HepG2 (cell line): ENCODE data around the gene SUSD3. TPM values are rescaled to one million over a fixed set of nuclear protein-coding genes. Genes with fewer than 3 reads are reported as not detected.
A peak's percentile ranks its signal among the peaks of the same experiment; 100 is the strongest.

Experiments
- ATF2 ChIP-seq: sonication (generic); formaldehyde crosslinking; IDR thresholded peaks from 2 replicates; pipeline ENCODE4 v1.4.0; 2020; ENCODE audit warnings: missing genetic modification reagents
- BHLHE40 ChIP-seq: IDR thresholded peaks from 2 replicates; pipeline ENCODE4 v1.6.1; 2011; ENCODE audit warnings: low read length, improper control_type of control experiment
- DNMT3B ChIP-seq: conservative IDR thresholded peaks from 2 replicates; pipeline ENCODE4 v1.6.1; 2016; ENCODE audit warnings: missing biosample characterization, control low read depth
- EEA1 ChIP-seq: sonication (generic); formaldehyde crosslinking; IDR thresholded peaks from 2 replicates; pipeline ENCODE4 v1.5.1; 2020; ENCODE audit warnings: mild to moderate bottlenecking, missing genetic modification reagents, borderline replicate concordance
- EP300 ChIP-seq, 3 experiments: sonication (generic) in 1 of 3; formaldehyde crosslinking in 1 of 3; IDR thresholded peaks; 2 replicates each; pipeline versions ENCODE4 v1.5.1 to v1.6.1; 2011 to 2020; ENCODE audit warnings: low read depth in 2 of 3, low read length in 2 of 3, borderline replicate concordance in 1 of 3, improper control_type of control experiment in 1 of 3, mild to moderate bottlenecking in 1 of 3, missing genetic modification reagents in 1 of 3, moderate library complexity in 1 of 3
- HNF4G ChIP-seq, 2 experiments: sonication (generic) in 1 of 2; formaldehyde crosslinking in 1 of 2; IDR thresholded peaks; 2 replicates each; pipeline versions ENCODE4 v1.4.0 to v1.6.1; 2011 to 2020; ENCODE audit warnings: borderline replicate concordance in 2 of 2, low read depth in 2 of 2, mild to moderate bottlenecking in 2 of 2, low read length in 1 of 2, missing genetic modification reagents in 1 of 2, moderate library complexity in 1 of 2
- HNRNPL ChIP-seq: fragments of 200-400 bp; formaldehyde crosslinking; IDR thresholded peaks from 2 replicates; pipeline ENCODE4 v1.6.1; 2017; ENCODE audit warnings: mild to moderate bottlenecking, low read depth, low read length
- MLXIP ChIP-seq: sonication (generic); formaldehyde crosslinking; IDR thresholded peaks from 2 replicates; pipeline ENCODE4 v1.9.0; 2021; ENCODE audit warnings: missing genetic modification reagents, borderline replicate concordance
- NKX3-1 ChIP-seq: sonication (generic); formaldehyde crosslinking; IDR thresholded peaks from 2 replicates; pipeline ENCODE4 v1.5.0; 2020; ENCODE audit warnings: missing genetic modification reagents
- PTBP1 ChIP-seq: fragments of 200-400 bp; formaldehyde crosslinking; IDR thresholded peaks from 2 replicates; pipeline ENCODE4 v1.6.1; 2018; ENCODE audit warnings: low read length, low read depth; ENCODE audit not compliant: poor library complexity, severe bottlenecking
- THAP9 ChIP-seq: sonication (generic); formaldehyde crosslinking; IDR thresholded peaks from 2 replicates; pipeline ENCODE4; 2020; ENCODE audit warnings: missing genetic modification reagents, mild to moderate bottlenecking, borderline replicate concordance
- TOPORS ChIP-seq: sonication (generic); formaldehyde crosslinking; IDR thresholded peaks from 2 replicates; pipeline ENCODE4 v1.8.0; 2023; ENCODE audit warnings: mild to moderate bottlenecking, missing genetic modification reagents
- YEATS4 ChIP-seq: sonication (generic); formaldehyde crosslinking; IDR thresholded peaks from 2 replicates; pipeline ENCODE4 v1.4.0; 2020; ENCODE audit warnings: missing genetic modification reagents, borderline replicate concordance
- ZNF180 ChIP-seq: sonication (generic); formaldehyde crosslinking; IDR thresholded peaks from 2 replicates; pipeline ENCODE4 v1.4.0; 2020; ENCODE audit warnings: low read depth, missing genetic modification reagents, borderline replicate concordance
- ZNF691 ChIP-seq: sonication (generic); formaldehyde crosslinking; IDR thresholded peaks from 2 replicates; pipeline ENCODE4 v1.4.0; 2020; ENCODE audit warnings: missing genetic modification reagents, low read depth, mild to moderate bottlenecking, borderline replicate concordance
- ZNF816 ChIP-seq: sonication (generic); formaldehyde crosslinking; IDR thresholded peaks from 2 replicates; pipeline ENCODE4 v1.8.0; 2022; ENCODE audit warnings: missing genetic modification reagents, mild to moderate bottlenecking, borderline replicate concordance
- polyA plus RNA-seq, 8 experiments: library from polyadenylated mRNA; depleted of rRNA in 3 of 8; stranded (reverse) in 7 of 8; unstranded in 1 of 8; fragments of >200 nt; fragmentation: Illumina TruSeq in 4 of 8; extraction: Trizol in 4 of 8; gene quantifications; 2 replicates each; pipeline versions ENCODE4 v1.2.1 to v1.2.3, GENCODE V29; 2011 to 2016; ENCODE audit warnings: low read depth in 4 of 8, missing spikeins in 1 of 8, mixed read lengths in 1 of 8; ENCODE audit not compliant: insufficient read depth in 1 of 8
- total RNA-seq, 5 experiments: library from RNA; depleted of rRNA; stranded (reverse); fragments of >200 nt; fragmentation: Illumina TruSeq; extraction: Trizol; gene quantifications; 2 replicates each; pipeline ENCODE4 v1.2.3, GENCODE V29; 2016; ENCODE audit warnings: low read depth in 1 of 5

SUSD3 gene
- total and polyA plus RNA-seq, 2 of the 13 experiments (the other 11 are each of a cell fraction or from before 2014, with no cell fraction given), result 7.0 to 9.1 TPM

- TF ChIP-seq MLXIP (CRISPR knock-in tag) (0 out of 2 replicates have a peak, but pooled peaks have one; percentile 26), HNRNPL (0 out of 2 replicates have a peak, but pooled peaks have one; percentile 48), TOPORS (CRISPR knock-in tag) (peak; percentile 35; the same call in 1 of the 2 replicates), EP300 (IDR thresholded peaks at IDR 0.05; ENCODE audit: low read depth in 2 of 2, low read length in 2 of 2) (no peak; a peak in 1 of 4 replicates), EP300 (CRISPR knock-in tag; IDR thresholded peaks at IDR 0.05; ENCODE audit: borderline replicate concordance) (no peak), BHLHE40 (no peak), EEA1 (CRISPR knock-in tag) (no peak), NKX3-1 (CRISPR knock-in tag) (no peak), DNMT3B (0 out of 2 replicates have a peak, but pooled peaks have one; percentile 65), THAP9 (CRISPR knock-in tag) (peak; percentile 48; the same call in 1 of the 2 replicates), ZNF816 (CRISPR knock-in tag) (no peak), ZNF180 (CRISPR knock-in tag) (no peak), HNF4G (IDR thresholded peaks at IDR 0.05; ENCODE audit: borderline replicate concordance, low read depth, low read length) (no peak), HNF4G (CRISPR knock-in tag; IDR thresholded peaks at IDR 0.05; ENCODE audit: borderline replicate concordance, low read depth) (no peak), ATF2 (CRISPR knock-in tag) (0 out of 2 replicates have a peak, but pooled peaks have one; percentile 85), PTBP1 (no peak), YEATS4 (CRISPR knock-in tag) (no peak), ZNF691 (CRISPR knock-in tag) (peak; percentile 61; the same call in 1 of the 2 replicates)
Measured at GRCh38 chr9:93132946-93133680, 74.6 kb downstream of the SUSD3 start (continued).
